ENCODE measurements around the gene HDAC4. TPM values are rescaled to one million over a fixed set of nuclear protein-coding genes. Genes with fewer than 3 reads are reported as not detected.

HDAC4 gene
- total and polyA plus RNA-seq, 2 donors (not counting 1 experiment from before 2014, with no cell fraction given) = 13.5 to 46.0 TPM

DNA sequence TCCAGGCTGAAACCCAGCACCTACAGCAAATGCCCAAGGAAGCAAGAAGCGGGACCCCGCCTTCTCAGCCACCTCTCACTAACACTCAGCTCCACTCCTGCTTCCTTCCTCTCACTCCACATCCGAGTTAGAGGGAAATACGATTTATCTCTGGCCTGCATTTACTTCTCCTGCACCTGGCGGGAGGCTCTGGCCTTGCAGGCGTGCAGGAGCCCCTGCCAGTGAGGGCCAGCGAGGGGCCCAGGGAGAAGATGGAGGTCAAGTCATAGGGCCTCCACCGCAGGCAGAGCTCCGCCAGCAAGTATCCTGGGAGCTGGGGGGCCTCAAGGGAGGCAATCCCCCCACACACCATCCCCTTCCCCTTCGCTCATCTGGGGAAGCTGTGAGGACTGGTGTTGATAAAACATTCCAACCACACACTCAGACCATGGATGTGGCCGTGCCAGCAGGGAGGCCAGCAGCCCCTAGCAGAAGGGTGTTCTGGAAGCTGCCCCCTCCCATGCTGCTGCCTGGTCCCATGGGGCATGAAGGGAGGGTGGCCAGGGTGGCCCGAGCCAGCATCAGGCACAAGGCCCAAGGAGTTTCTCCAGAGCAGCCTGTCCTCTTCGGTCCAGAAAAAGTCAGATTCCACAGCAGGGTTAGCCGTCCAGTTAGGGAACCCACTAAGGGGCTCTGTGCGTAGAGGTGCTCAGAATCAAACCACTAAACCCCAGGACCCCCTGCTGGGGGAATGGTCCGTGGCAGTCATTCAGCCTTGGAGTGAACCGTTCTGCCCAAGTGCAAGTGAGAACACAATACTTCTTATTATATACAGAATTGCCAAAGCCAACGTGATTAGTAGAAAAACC, 91.2 kb downstream of the HDAC4 start:
- H2AFZ ChIP-seq (ENCODE audit: insufficient read depth, low read depth, low read length, poor library complexity, severe bottlenecking) = no peak overlapping the region
- intact Hi-C loops (cut with micrococcal nuclease) = no loop called here
- peaks cover 40% of the 10 kb centered on the region for H4K20me1 ChIP-seq (ENCODE audit: control insufficient read depth, insufficient read depth, low read length, poor library complexity, severe bottlenecking)
- no peak overlapping the region for H3K4me2 ChIP-seq (replicated peaks; ENCODE audit: low read depth, low read length, poor library complexity, severe bottlenecking)
- peaks cover 0 to 5% (median 0%) of the 10 kb centered on the region in 4 experiments for H3K27me3 ChIP-seq (replicated peaks in 1 of 4; ENCODE audit: control extremely low read depth in 1 of 4, control insufficient read depth in 3 of 4, insufficient read depth in 4 of 4, low read length in 3 of 4)
- H3K27ac ChIP-seq (ENCODE audit: low read length in 2 of 2) = no peak overlapping the region
- peaks cover 85% of the 10 kb centered on the region for H3K79me2 ChIP-seq (ENCODE audit: control insufficient read depth, insufficient read depth, low read length)
- TF ChIP-seq EZH2 (IDR thresholded peaks at IDR 0.05; ENCODE audit: borderline replicate concordance, insufficient read depth, low read depth, low read length, poor library complexity, severe bottlenecking) = no peak
- TF ChIP-seq, protein P1, sequence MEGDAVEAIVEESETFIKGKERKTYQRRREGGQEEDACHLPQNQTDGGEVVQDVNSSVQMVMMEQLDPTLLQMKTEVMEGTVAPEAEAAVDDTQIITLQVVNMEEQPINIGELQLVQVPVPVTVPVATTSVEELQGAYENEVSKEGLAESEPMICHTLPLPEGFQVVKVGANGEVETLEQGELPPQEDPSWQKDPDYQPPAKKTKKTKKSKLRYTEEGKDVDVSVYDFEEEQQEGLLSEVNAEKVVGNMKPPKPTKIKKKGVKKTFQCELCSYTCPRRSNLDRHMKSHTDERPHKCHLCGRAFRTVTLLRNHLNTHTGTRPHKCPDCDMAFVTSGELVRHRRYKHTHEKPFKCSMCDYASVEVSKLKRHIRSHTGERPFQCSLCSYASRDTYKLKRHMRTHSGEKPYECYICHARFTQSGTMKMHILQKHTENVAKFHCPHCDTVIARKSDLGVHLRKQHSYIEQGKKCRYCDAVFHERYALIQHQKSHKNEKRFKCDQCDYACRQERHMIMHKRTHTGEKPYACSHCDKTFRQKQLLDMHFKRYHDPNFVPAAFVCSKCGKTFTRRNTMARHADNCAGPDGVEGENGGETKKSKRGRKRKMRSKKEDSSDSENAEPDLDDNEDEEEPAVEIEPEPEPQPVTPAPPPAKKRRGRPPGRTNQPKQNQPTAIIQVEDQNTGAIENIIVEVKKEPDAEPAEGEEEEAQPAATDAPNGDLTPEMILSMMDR (IDR thresholded peaks at IDR 0.05) = no peak
- H3K4me3 Mint-ChIP-seq = no peak overlapping the region
- H3K4me1 ChIP-seq (ENCODE audit: control insufficient read depth in 2 of 2, insufficient read depth in 2 of 2, low read length in 2 of 2) = peaks cover 0 to 8% of the 10 kb centered on the region in 2 donors
- peaks cover 0 to 4% of the 10 kb centered on the region in 2 experiments for H3K36me3 ChIP-seq (replicated peaks in 1 of 2; ENCODE audit: control extremely low read depth in 1 of 2, control insufficient read depth in 1 of 2, extremely low read depth in 1 of 2, insufficient read depth in 2 of 2, low read length in 1 of 2)
- H3K4me1 Mint-ChIP-seq = peaks cover 3% of the 10 kb centered on the region
- no peaks in the 10 kb centered on the region for H3K27me3 Mint-ChIP-seq
- H3K27ac Mint-ChIP-seq = no peak overlapping the region
- H3K9me3 ChIP-seq (ENCODE audit: control extremely low read depth in 1 of 3, control insufficient read depth in 2 of 3, insufficient read depth in 1 of 3, low read length in 2 of 3) = peaks cover 0 to 10% (median 5%) of the 10 kb centered on the region in 3 donors
- no peaks in the 10 kb centered on the region for H3K9me3 Mint-ChIP-seq (ENCODE audit: insufficient read depth)
- no peak for ATAC-seq (ENCODE audit: low read depth)
- CTCF ChIA-PET = no interaction called here
- 84% methylated on average over 14 of the region's 18 CpGs for WGBS (ENCODE audit: insufficient coverage)
- H3K9ac ChIP-seq (ENCODE audit: low read length) = no peak overlapping the region
- DNase-seq = no peak
- no peak overlapping the region for H3K4me3 ChIP-seq (ENCODE audit: control extremely low read depth in 1 of 5, extremely low read depth in 1 of 5, insufficient read depth in 1 of 5, low read depth in 2 of 5, low read length in 4 of 5)
- POLR2A ChIA-PET = no interaction called here
